SK-N-SH (cell line): ENCODE data around the gene ATP11A. TPM values are rescaled to one million over a fixed set of nuclear protein-coding genes. Genes with fewer than 3 reads are reported as not detected.

Experiments used
- CTCF ChIA-PET: fragments of 300-600, 350-600 bp; formaldehyde crosslinking; extraction: SDS; loops from one replicate; lab custom pipeline; 2021; lab: Yijun Ruan, JAX
- POLR2A ChIA-PET: fragments of 350-600 bp; sonication (Branson Sonifier 250); formaldehyde crosslinking; extraction: SDS; loops from one replicate; lab custom pipeline; 2020; ENCODE audit warnings: antibody characterized with exemption, inconsistent platforms; lab: Yijun Ruan, JAX
- DNase-seq: peaks from one replicate; pipeline ENCODE4 v3.0.0; 2012
- H2AFZ ChIP-seq: fragments of 200-600 bp; sonication (generic); 2 replicates; pipeline ENCODE4 v1.8.1; 2016; ENCODE audit warnings: antibody characterized with exemption, mild to moderate bottlenecking, low read depth
- H3F3A ChIP-seq: fragments of 200-600 bp; sonication (generic); replicated peaks from 2 replicates; pipeline ENCODE3; 2016; ENCODE audit warnings: antibody characterized with exemption, mild to moderate bottlenecking; ENCODE audit not compliant: insufficient read depth
- H3K27ac ChIP-seq, 2 experiments: fragments of 200-500 bp in 1 of 2; fragments of 200-600 bp in 1 of 2; sonication (Bioruptor generic) in 1 of 2; sonication (generic), shearing (Covaris generic) in 1 of 2; 2 replicates each; pipeline versions ENCODE4 v1.5.1 to v1.6.1; 2014 to 2016; ENCODE audit warnings: low read depth in 2 of 2, inconsistent platforms in 1 of 2, low read length in 1 of 2, mild to moderate bottlenecking in 1 of 2, mixed read lengths in 1 of 2
- H3K27me3 ChIP-seq: fragments of 200-600 bp; sonication (generic), shearing (Covaris generic); 2 replicates; pipeline ENCODE4 v1.6.1; 2016; ENCODE audit warnings: mixed run types; ENCODE audit not compliant: insufficient read depth
- H3K36me3 ChIP-seq, 2 experiments: fragments of 200-500 bp in 1 of 2; fragments of 200-600 bp in 1 of 2; sonication (Bioruptor generic) in 1 of 2; sonication (generic) in 1 of 2; replicated peaks in 1 of 2; 2 replicates each; pipeline versions ENCODE3 to v1.5.1; 2014 to 2016; ENCODE audit warnings: low read length in 1 of 2, mild to moderate bottlenecking in 1 of 2; ENCODE audit not compliant: insufficient read depth in 2 of 2, control insufficient read depth in 1 of 2
- H3K4me1 ChIP-seq, 2 experiments: fragments of 200-500 bp in 1 of 2; fragments of 200-600 bp in 1 of 2; sonication (Bioruptor generic) in 1 of 2; sonication (generic), shearing (Covaris generic) in 1 of 2; 2 replicates each; pipeline versions ENCODE4 v1.5.1 to v1.6.1; 2014 to 2016; ENCODE audit warnings: low read depth in 1 of 2, low read length in 1 of 2, mixed run types in 1 of 2; ENCODE audit not compliant: insufficient read depth in 2 of 2, control insufficient read depth in 1 of 2
- H3K4me2 ChIP-seq: fragments of 200-600 bp; sonication (generic), shearing (Covaris generic); 2 replicates; pipeline ENCODE4 v1.6.1; 2017; ENCODE audit warnings: mixed run types
- H3K4me3 ChIP-seq, 2 experiments: fragments of 200-500 bp in 1 of 2; fragments of 200-600 bp in 1 of 2; sonication (Bioruptor generic) in 1 of 2; sonication (generic), shearing (Covaris generic) in 1 of 2; 2 replicates each; pipeline versions ENCODE4 v1.5.1 to v1.8.1; 2014 to 2016; ENCODE audit warnings: low read depth in 2 of 2, inconsistent platforms in 1 of 2, low read length in 1 of 2, mild to moderate bottlenecking in 1 of 2, mixed read lengths in 1 of 2, moderate library complexity in 1 of 2
- H3K79me2 ChIP-seq: fragments of 200-600 bp; sonication (generic); 2 replicates; pipeline ENCODE4 v1.8.1; 2017; ENCODE audit warnings: mild to moderate bottlenecking; ENCODE audit not compliant: insufficient read depth
- H3K9ac ChIP-seq: fragments of 200-600 bp; sonication (generic); 2 replicates; pipeline ENCODE4 v1.6.1; 2017; ENCODE audit warnings: mixed run types
- H3K9me2 ChIP-seq: fragments of 200-600 bp; sonication (generic); 2 replicates; pipeline ENCODE4 v1.6.1; 2017; ENCODE audit warnings: mixed run types
- H3K9me3 ChIP-seq: fragments of 200-600 bp; sonication (generic); 2 replicates; pipeline ENCODE4 v1.6.1; 2017; ENCODE audit warnings: mixed run types, mild to moderate bottlenecking, moderate library complexity
- H4K20me1 ChIP-seq: fragments of 200-600 bp; sonication (generic); 2 replicates; pipeline ENCODE4 v1.6.1; 2017; ENCODE audit warnings: mild to moderate bottlenecking, mixed run types; ENCODE audit not compliant: insufficient read depth
- CHD2 ChIP-seq: fragments of 150-350 bp; IDR thresholded peaks from 2 replicates; pipeline ENCODE4 v1.6.1; 2018; ENCODE audit warnings: low read length; ENCODE audit not compliant: partially characterized antibody
- CTCF ChIP-seq: fragments of 200-600 bp; sonication (generic); IDR thresholded peaks from 2 replicates; pipeline ENCODE4 v1.6.1; 2017; ENCODE audit warnings: antibody characterized with exemption, mild to moderate bottlenecking, moderate library complexity
- ELF1 ChIP-seq: IDR thresholded peaks from 2 replicates; pipeline ENCODE4 v1.4.0; 2012
- EP300 ChIP-seq, 2 experiments: IDR thresholded peaks; 2 replicates each; pipeline versions ENCODE4 v1.4.0 to v1.6.1; 2012; ENCODE audit warnings: borderline replicate concordance in 1 of 2, low read depth in 1 of 2, low read length in 1 of 2
- FOXM1 ChIP-seq: IDR thresholded peaks from 2 replicates; pipeline ENCODE4 v1.4.0; 2012; ENCODE audit warnings: low read depth, mild to moderate bottlenecking
- IRF3 ChIP-seq: fragments of 150-350 bp; IDR thresholded peaks from 2 replicates; pipeline ENCODE4 v1.6.1; 2016; ENCODE audit warnings: mild to moderate bottlenecking, low read depth, low read length
- MAX ChIP-seq: IDR thresholded peaks from 2 replicates; pipeline ENCODE4 v1.4.0; 2012; ENCODE audit warnings: low read depth
- MEF2A ChIP-seq: IDR thresholded peaks from 2 replicates; pipeline ENCODE4 v1.4.0; 2012; ENCODE audit warnings: low read depth, borderline replicate concordance
- MXI1 ChIP-seq: IDR thresholded peaks from 2 replicates; pipeline ENCODE4 v1.6.1; 2012; ENCODE audit warnings: mild to moderate bottlenecking, low read depth, low read length, improper control_type of control experiment
- NRF1 ChIP-seq: IDR thresholded peaks from 2 replicates; pipeline ENCODE4 v1.6.1; 2012; ENCODE audit warnings: low read depth, mild to moderate bottlenecking, low read length
- REST ChIP-seq: IDR thresholded peaks from 2 replicates; pipeline ENCODE4 v1.6.1; 2012; ENCODE audit warnings: mild to moderate bottlenecking, low read depth, low read length, moderate library complexity
- RFX5 ChIP-seq: IDR thresholded peaks from 2 replicates; pipeline ENCODE4 v1.6.1; 2012; ENCODE audit warnings: mild to moderate bottlenecking, improper control_type of control experiment, low read length
- SIN3A ChIP-seq: IDR thresholded peaks from 2 replicates; pipeline ENCODE4 v1.6.1; 2012; ENCODE audit warnings: low read depth, mild to moderate bottlenecking, low read length, moderate library complexity, borderline replicate concordance
- TAF1 ChIP-seq: IDR thresholded peaks from 2 replicates; pipeline ENCODE4 v1.6.1; 2012; ENCODE audit warnings: low read depth, mild to moderate bottlenecking, low read length, moderate library complexity, borderline replicate concordance
- TEAD4 ChIP-seq: IDR thresholded peaks from 2 replicates; pipeline ENCODE4 v1.4.0; 2012; ENCODE audit warnings: mild to moderate bottlenecking, borderline replicate concordance; ENCODE audit not compliant: insufficient read depth
- USF1 ChIP-seq: IDR thresholded peaks from 2 replicates; pipeline ENCODE4 v1.4.0; 2012; ENCODE audit warnings: low read depth, borderline replicate concordance
- YY1 ChIP-seq: IDR thresholded peaks from 2 replicates; pipeline ENCODE4 v1.4.0; 2012; ENCODE audit warnings: low read depth, mild to moderate bottlenecking
- WGBS: methylation state at CpG from one replicate; pipeline ENCODE4 v1.1.6; 2017; ENCODE audit warnings: low lambda C conversion rate; 5-methylcytosine and 5-hydroxymethylcytosine counted together
- polyA plus RNA-seq, 3 experiments: library from polyadenylated mRNA; depleted of rRNA; stranded (reverse); fragments of >200 nt; gene quantifications; 2 replicates each; pipeline ENCODE4 v1.2.3, GENCODE V29; 2012

ATP11A gene
- polyA plus RNA-seq, 1 of the 3 experiments (the other 2 are of a cell fraction), result 4.1 TPM

GRCh38 chr13:112912726-112913440 is 223.0 kb downstream of the ATP11A start:
- Histone ChIP-seq H2AFZ (no peak overlapping the region), H3K36me3 (no peaks in the 10 kb centered on the region), H3K9me3 (no peaks in the 10 kb centered on the region), H4K20me1 (no peaks in the 10 kb centered on the region), H3K27me3 (no peaks in the 10 kb centered on the region), H3K4me2 (no peak overlapping the region), H3K9me2 (no peaks in the 10 kb centered on the region), H3K27ac (no peak overlapping the region), H3K79me2 (no peaks in the 10 kb centered on the region), H3F3A (no peaks in the 10 kb centered on the region), H3K9ac (no peak overlapping the region), H3K4me3 (no peak overlapping the region), H3K4me1 (no peaks in the 10 kb centered on the region; a peak in 1 of 4 replicates)
- TF ChIP-seq USF1 (no peak), MAX (no peak), SIN3A (no peak), ELF1 (no peak), MXI1 (no peak)
- CTCF ChIA-PET, result no interaction called here
- DNase-seq, result no peak
- POLR2A ChIA-PET, result no interaction called here
- 42% methylated on average over 1 of the region's 1 CpG for WGBS

GRCh38 chr13:112916296-112916695 is 226.5 kb downstream of the ATP11A start:
- H3K4me2 ChIP-seq, result no peak overlapping the region
- H3K79me2 ChIP-seq, result no peaks in the 10 kb centered on the region
- H3F3A ChIP-seq, result no peaks in the 10 kb centered on the region
- H2AFZ ChIP-seq, result no peak overlapping the region
- ChIA-PET POLR2A (no interaction called here), CTCF (no interaction called here)
- H3K4me3 ChIP-seq, result no peak overlapping the region
- no peak for DNase-seq
- H3K36me3 ChIP-seq, result no peaks in the 10 kb centered on the region
- no peaks in the 10 kb centered on the region for H3K9me2 ChIP-seq
- H3K4me1 ChIP-seq, result peaks cover 0 to 9% of the 10 kb centered on the region in 2 experiments; a peak in 1 of 4 replicates
- H3K27ac ChIP-seq, result no peak overlapping the region
- no peaks in the 10 kb centered on the region for H3K27me3 ChIP-seq
- no peaks in the 10 kb centered on the region for H4K20me1 ChIP-seq
- H3K9ac ChIP-seq, result no peak overlapping the region
- H3K9me3 ChIP-seq, result no peaks in the 10 kb centered on the region
- WGBS, result 95% methylated on average over 14 of the region's 14 CpGs
- TF ChIP-seq RFX5 (no peak), FOXM1 (no peak), YY1 (no peak), MXI1 (no peak), NRF1 (no peak), TAF1 (no peak), CTCF (no peak), EP300 (IDR thresholded peaks at IDR 0.05; ENCODE audit: borderline replicate concordance in 1 of 2, low read depth in 1 of 2, low read length in 1 of 2) (no peak), TEAD4 (no peak), MEF2A (no peak), IRF3 (no peak), REST (no peak), CHD2 (no peak), USF1 (no peak), MAX (no peak)
